Breast epithelium (tissue), 3 donors: ENCODE results near the gene CTF1.

Source experiments
- POLR2A ChIP-seq: fragments of 450-650 bp; IDR thresholded peaks from one replicate; pipeline ENCODE4 v1.6.1; 2016; ENCODE audit warnings: antibody characterized with exemption, mild to moderate bottlenecking, moderate library complexity
- POLR2AphosphoS5 ChIP-seq, 3 donors: sonication (generic); formaldehyde crosslinking; IDR thresholded peaks; one replicate each; pipeline ENCODE4 v1.6.1; 2017; ENCODE audit warnings: antibody characterized with exemption in 3 of 3
- TF ChIP-seq, protein P1 (sequence below), 3 donors: fragments of 450-650 bp; IDR thresholded peaks; one replicate each; pipeline ENCODE4 v1.5.1; 2016 to 2017; ENCODE audit warnings: antibody characterized with exemption in 3 of 3, mild to moderate bottlenecking in 3 of 3, moderate library complexity in 3 of 3

DNA sequence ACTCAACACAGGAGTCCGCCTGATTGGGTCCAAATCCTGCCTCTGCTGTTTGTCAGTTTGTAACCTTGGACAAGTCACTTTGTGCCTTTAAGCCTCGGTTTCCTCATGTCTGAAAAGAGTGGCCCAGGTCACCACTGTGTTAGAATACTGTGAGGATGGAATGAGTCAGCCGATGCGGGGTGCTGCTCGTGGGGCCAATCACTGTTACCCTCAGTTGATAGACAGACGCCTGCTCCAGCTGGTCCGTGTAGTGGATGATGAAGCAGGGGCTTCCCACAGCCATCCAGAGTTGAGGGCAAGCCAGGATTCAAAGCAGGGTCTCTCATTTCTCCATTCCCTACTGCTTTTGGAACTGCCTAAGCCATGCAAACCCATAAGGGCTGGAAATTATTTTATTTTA, 32.8 kb downstream of the CTF1 start:
- TF ChIP-seq, protein P1, sequence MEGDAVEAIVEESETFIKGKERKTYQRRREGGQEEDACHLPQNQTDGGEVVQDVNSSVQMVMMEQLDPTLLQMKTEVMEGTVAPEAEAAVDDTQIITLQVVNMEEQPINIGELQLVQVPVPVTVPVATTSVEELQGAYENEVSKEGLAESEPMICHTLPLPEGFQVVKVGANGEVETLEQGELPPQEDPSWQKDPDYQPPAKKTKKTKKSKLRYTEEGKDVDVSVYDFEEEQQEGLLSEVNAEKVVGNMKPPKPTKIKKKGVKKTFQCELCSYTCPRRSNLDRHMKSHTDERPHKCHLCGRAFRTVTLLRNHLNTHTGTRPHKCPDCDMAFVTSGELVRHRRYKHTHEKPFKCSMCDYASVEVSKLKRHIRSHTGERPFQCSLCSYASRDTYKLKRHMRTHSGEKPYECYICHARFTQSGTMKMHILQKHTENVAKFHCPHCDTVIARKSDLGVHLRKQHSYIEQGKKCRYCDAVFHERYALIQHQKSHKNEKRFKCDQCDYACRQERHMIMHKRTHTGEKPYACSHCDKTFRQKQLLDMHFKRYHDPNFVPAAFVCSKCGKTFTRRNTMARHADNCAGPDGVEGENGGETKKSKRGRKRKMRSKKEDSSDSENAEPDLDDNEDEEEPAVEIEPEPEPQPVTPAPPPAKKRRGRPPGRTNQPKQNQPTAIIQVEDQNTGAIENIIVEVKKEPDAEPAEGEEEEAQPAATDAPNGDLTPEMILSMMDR (IDR thresholded peaks at IDR 0.05) = no peak
- TF ChIP-seq POLR2AphosphoS5 (IDR thresholded peaks at IDR 0.05) (no peak), POLR2A (no peak)
